HFF-Myc (cell line): ENCODE data around the gene C1QTNF8.
"Not testable (repeated sequence)": the region's sequence is repeated elsewhere in the genome, so short reads cannot be mapped to it uniquely, and the experiment has no call there.

Source experiments
- DNase-seq: peaks from one replicate; pipeline ENCODE4 v3.0.0-alpha.2; 2011; ENCODE audit warnings: low read depth; ENCODE audit errors: extremely low read depth
- H3K4me3 ChIP-seq: replicated peaks from 2 replicates; pipeline ENCODE4 v1.5.1; 2011; ENCODE audit warnings: low read depth, mild to moderate bottlenecking, control low read depth, low read length
- TF ChIP-seq, protein P1 (sequence below): IDR thresholded peaks from 2 replicates; pipeline ENCODE4 v1.5.1; 2012; ENCODE audit warnings: mild to moderate bottlenecking, low read depth, low read length, control low read depth; ENCODE audit errors: missing control alignments

C1QTNF8 gene

DNA sequence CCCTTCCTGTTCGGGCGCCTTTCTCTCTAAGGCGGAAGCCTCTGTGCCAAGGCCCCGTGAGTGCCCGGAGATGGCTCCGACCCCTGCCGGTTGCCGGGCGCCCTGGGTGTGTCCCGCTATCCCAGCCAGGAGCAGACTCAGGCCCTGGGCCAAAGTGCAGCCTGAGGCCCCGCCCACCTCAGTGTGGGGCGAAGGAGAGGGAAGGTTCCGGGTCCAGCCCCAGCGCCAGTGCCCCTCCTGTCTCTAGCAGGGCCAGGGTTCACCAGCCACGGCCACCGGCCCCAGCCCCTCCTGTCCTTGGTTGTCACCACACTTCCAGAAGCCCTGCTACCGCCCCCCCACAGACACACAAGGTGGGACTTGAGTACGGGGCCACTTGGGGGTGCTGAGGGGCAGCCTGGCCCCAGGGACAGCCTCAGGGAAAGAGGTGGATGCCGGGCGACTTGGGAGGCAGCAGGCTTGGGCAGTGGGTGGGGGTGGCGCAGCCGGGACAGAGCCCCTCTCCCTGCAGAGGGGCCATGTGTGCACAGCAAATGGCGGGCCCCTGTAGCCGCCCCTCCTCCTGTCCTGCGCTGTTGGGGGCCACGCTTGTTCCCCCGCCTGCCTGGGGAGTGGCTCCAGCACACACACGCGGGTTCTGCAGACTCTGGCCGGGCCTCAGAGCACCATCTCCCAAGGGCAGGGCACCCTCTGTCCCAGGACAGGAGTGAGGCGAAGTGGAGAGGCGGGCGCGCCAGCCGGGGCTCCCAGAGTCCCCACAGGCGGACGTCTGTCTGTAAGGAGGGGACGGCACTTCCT lies 6.0 kb downstream of the C1QTNF8 start:
- H3K4me3 ChIP-seq = no peak overlapping the region

DNA sequence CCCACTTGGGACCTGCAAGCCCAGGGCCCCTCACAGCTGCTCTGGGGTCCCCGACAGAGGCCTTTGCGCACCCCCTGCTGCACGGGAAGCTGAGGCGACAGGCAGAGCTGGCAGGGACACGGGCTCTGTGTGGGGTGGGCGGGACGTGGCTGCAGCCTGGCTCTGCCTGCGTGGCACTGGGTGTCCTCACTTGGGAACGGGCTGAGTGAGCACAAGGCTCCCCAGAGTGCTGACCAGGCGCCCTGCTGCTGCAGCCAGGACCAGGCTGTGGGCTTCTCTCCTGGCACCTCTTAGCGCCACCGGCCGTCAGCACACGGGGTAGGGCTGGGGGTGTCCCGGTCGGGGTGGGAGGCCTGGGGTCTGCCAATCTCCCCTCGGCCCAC lies 6.6 kb downstream of the C1QTNF8 start:
- H3K4me3 ChIP-seq = no peak overlapping the region
- TF ChIP-seq, protein P1, sequence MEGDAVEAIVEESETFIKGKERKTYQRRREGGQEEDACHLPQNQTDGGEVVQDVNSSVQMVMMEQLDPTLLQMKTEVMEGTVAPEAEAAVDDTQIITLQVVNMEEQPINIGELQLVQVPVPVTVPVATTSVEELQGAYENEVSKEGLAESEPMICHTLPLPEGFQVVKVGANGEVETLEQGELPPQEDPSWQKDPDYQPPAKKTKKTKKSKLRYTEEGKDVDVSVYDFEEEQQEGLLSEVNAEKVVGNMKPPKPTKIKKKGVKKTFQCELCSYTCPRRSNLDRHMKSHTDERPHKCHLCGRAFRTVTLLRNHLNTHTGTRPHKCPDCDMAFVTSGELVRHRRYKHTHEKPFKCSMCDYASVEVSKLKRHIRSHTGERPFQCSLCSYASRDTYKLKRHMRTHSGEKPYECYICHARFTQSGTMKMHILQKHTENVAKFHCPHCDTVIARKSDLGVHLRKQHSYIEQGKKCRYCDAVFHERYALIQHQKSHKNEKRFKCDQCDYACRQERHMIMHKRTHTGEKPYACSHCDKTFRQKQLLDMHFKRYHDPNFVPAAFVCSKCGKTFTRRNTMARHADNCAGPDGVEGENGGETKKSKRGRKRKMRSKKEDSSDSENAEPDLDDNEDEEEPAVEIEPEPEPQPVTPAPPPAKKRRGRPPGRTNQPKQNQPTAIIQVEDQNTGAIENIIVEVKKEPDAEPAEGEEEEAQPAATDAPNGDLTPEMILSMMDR = no peak
- DNase-seq = no peak

More for the DNA sequence above, 6.0 kb downstream of the C1QTNF8 start:
- no peak for DNase-seq
- TF ChIP-seq, protein P1 = no peak

- TF ChIP-seq, protein P1 = no peak
- H3K4me3 ChIP-seq = no peak overlapping the region
- no peak for DNase-seq
Measured at GRCh38 chr16:1088295-1089170, 7.5 kb downstream of the C1QTNF8 start.

- H3K4me3 ChIP-seq, DNase-seq: not testable (repeated sequence)
Measured at GRCh38 chr16:1086443-1086842, 9.6 kb downstream of the C1QTNF8 start.

DNA sequence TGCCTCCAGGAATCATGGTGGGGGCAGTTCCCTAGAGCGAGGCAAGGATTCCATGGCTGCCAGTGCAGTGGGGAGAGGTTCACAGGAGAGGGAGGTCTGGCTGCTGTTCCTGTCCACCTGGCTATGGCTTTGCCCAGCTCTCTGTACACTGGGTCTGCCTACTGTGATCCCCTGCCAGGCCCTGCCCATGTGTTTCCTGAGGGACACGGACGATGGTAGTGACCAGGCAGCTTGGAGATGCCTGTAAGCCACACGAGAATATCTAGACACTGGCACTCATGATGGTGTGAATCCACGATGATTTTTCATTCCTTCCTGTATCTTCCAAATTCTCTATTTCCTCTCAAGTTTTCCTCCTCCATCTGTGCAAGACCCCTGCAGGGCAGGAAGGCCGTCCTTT lies 11.1 kb downstream of the C1QTNF8 start:
- no peak overlapping the region for H3K4me3 ChIP-seq
- DNase-seq = no peak
- TF ChIP-seq, protein P1 = no peak

DNA sequence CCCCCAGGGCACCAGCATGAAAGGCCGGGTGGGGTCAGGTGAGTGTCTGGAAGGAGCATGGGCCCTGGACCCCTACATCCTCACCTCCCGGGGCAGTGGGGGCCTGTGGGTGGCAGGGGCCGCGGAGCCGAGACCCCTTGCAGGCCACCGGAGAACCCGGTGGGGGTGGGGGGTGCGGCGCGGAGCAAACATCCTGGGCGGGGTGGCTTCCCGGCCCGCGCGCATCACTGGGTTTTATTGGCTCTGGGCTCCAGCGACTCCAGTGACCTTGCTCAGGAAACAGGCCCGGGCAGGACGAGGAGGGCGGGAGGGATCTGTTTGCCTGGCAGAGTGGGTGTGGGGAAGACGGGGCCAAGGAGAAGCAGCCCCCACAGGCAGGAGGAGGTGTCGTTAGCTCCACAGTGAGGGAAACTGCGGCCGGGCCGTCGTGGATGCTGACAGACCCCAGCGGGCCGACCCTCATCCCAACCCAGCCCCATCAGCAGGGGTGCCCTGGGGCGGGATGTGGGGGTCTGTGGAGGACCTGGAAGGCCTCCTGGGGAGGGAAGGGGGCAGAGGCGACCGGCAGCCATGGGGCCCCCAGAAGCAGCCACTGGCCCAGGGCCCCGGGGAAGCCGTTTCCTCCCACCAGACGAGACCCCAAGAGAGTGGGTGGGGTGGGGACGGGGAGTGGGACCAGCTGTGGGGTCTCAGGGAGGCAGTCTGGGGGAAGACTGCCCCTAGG lies 12.9 kb downstream of the C1QTNF8 start:
- no peak for DNase-seq
- H3K4me3 ChIP-seq = no peak overlapping the region
- TF ChIP-seq, protein P1 = no peak
